ENCODE measurements around the gene FBN2. TPM values are rescaled to one million over a fixed set of nuclear protein-coding genes. Genes with fewer than 3 reads are reported as not detected.

Gene FBN2
- total and polyA plus RNA-seq, 2 of the 4 experiments (the other 2 are of a cell fraction), result 26.7 to 69.0 TPM

DNA sequence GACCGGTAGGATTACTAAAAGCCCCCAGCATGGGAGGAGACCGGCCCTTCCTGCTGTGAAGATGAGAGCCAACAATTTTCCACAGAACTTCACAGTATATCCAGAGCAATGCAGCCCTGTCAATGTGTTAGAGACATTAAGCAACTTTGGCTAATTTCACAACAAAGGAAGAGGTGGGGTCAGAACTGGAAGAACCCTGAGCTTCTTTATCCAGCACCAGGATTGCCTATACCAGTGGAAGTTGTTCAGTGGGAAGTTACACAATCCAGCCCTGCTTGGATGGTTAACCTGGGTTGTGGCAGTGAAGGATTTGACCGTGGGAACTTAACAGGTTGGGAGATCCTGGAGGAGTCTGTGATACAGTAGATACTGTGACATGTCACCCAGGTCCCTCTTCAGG lies 197.0 kb downstream of the FBN2 start:
- Histone ChIP-seq H2AK5ac (ENCODE audit: low read depth, low read length) (no peak overlapping the region), H3K9me3 (ENCODE audit: control insufficient read depth, insufficient read depth, low read length) (no peaks in the 10 kb centered on the region), H3K14ac (replicated peaks; ENCODE audit: low read depth, low read length) (no peak overlapping the region), H4K20me1 (ENCODE audit: insufficient read depth, low read length) (no peaks in the 10 kb centered on the region), H3K4ac (ENCODE audit: low read depth, low read length) (no peak overlapping the region), H3K18ac (ENCODE audit: low read depth, low read length) (no peak overlapping the region), H2BK20ac (ENCODE audit: low read depth, low read length) (no peak overlapping the region), H3K9me1 (ENCODE audit: insufficient read depth, low read length) (peaks cover 21% of the 10 kb centered on the region; the same call in 1 of the 2 replicates), H3K9ac (ENCODE audit: low read depth, low read length) (no peak overlapping the region), H3K4me3 (ENCODE audit: insufficient read depth, low read depth, low read length) (no peak overlapping the region), H4K8ac (ENCODE audit: low read depth in 2 of 2, low read length in 2 of 2) (no peak overlapping the region), H3K36me3 (ENCODE audit: control insufficient read depth, insufficient read depth, low read length) (peaks cover 44% of the 10 kb centered on the region), H2AK9ac (replicated peaks; ENCODE audit: low read depth, low read length, poor library complexity) (no peak overlapping the region), H2BK15ac (ENCODE audit: low read depth, low read length) (no peak overlapping the region), H4K91ac (ENCODE audit: insufficient read depth, low read depth, low read length) (no peak overlapping the region), H2AFZ (replicated peaks; ENCODE audit: low read length, poor library complexity) (no peak overlapping the region), H3K4me1 (ENCODE audit: control insufficient read depth, insufficient read depth, low read length) (no peaks in the 10 kb centered on the region), H2BK120ac (ENCODE audit: low read depth, low read length) (no peak overlapping the region), H3K23ac (ENCODE audit: low read depth, low read length) (no peak overlapping the region), H2BK5ac (ENCODE audit: low read depth, low read length, poor library complexity, severe bottlenecking) (no peak overlapping the region), H3K27me3 (ENCODE audit: control insufficient read depth, insufficient read depth, low read length) (no peaks in the 10 kb centered on the region), H3K79me1 (ENCODE audit: low read depth in 1 of 2, low read length in 2 of 2) (no peaks in the 10 kb centered on the region), H3K56ac (ENCODE audit: extremely low read depth, insufficient read depth, low read length) (no peak overlapping the region), H4K5ac (ENCODE audit: low read depth, low read length) (no peak overlapping the region), H3K4me2 (ENCODE audit: low read depth, low read length) (no peak overlapping the region), H3K27ac (ENCODE audit: insufficient read depth, low read length) (no peak overlapping the region)
- TF ChIP-seq RCOR1 (IDR thresholded peaks at IDR 0.05; ENCODE audit: insufficient replicate concordance, low read length), result no peak
- intact Hi-C loops (cut with micrococcal nuclease) (loop anchor here (10.0 kb wide), 1 partner anchor 596 kb away; no protein-coding TSS in a partner anchor), in situ Hi-C loops (cut with MboI; ENCODE audit: low sequenced_read_pairs) (no loop called here), dilution Hi-C loops (cut with HindIII; ENCODE audit: low sequenced_read_pairs, unreplicated experiment) (no loop called here)
- BruUV-seq (replicated peaks), result no TSS peak
- no peak for DNase-seq
- no CpG with 5 or more reads among the region's 3 CpGs for WGBS, 2 experiments (ENCODE audit: extremely low coverage in 2 of 2, insufficient read length in 1 of 2)
- ATAC-seq (ENCODE audit: low read depth), result peak; percentile 53
- POLR2A ChIA-PET (ENCODE audit: unreplicated experiment), result no interaction called here
- CTCF ChIA-PET, result no interaction called here
